ENCODE data around the gene CYP4A22. TPM values are rescaled to one million over a fixed set of nuclear protein-coding genes. Genes with fewer than 3 reads are reported as not detected.

Gene CYP4A22
- total and polyA plus RNA-seq, 2 of the 4 experiments (the other 2 are of a cell fraction): not detected

DNA sequence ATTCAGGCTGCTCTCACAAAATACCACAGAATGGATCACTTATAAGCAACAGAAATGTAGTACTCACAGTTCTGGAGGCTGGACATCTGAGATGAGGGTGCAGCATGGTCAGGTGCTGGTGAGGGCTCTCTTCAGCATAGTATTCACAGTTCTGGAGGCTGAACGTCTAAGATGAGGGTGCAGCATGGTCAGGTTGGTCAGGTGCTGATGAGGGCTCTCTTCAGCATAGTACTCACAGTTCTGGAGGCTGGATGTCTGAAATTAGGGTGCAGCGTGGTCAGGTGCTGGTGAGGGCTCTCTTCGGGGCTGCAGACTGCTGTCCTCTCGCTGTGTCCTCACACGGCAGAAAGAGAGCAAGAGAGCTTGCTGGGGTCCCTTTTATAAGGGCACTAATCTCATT lies 35.5 kb downstream of the CYP4A22 start:
- no peaks in the 10 kb centered on the region for H3K36me3 ChIP-seq (ENCODE audit: control insufficient read depth, insufficient read depth, low read length)
- intact Hi-C loops (cut with micrococcal nuclease): loop anchor here (10.0 kb wide), 4 partner anchors 298 to 1322 kb away; a partner anchor contains a TSS

More for the DNA sequence above, 35.5 kb downstream of the CYP4A22 start:
- Histone ChIP-seq H2BK120ac (ENCODE audit: low read depth, low read length) (no peak overlapping the region), H3K4me2 (ENCODE audit: low read depth, low read length) (no peak overlapping the region), H2AK9ac (replicated peaks; ENCODE audit: low read depth, low read length, poor library complexity) (no peak overlapping the region), H3K4ac (ENCODE audit: low read depth, low read length) (no peak overlapping the region), H3K9me3 (ENCODE audit: control insufficient read depth, insufficient read depth, low read length) (no peaks in the 10 kb centered on the region), H3K9me1 (ENCODE audit: insufficient read depth, low read length) (no peaks in the 10 kb centered on the region), H2BK5ac (ENCODE audit: low read depth, low read length, poor library complexity, severe bottlenecking) (no peak overlapping the region), H3K9ac (ENCODE audit: low read depth, low read length) (no peak overlapping the region), H4K20me1 (ENCODE audit: insufficient read depth, low read length) (no peaks in the 10 kb centered on the region), H3K79me1 (ENCODE audit: low read depth in 1 of 2, low read length in 2 of 2) (no peaks in the 10 kb centered on the region), H3K56ac (ENCODE audit: extremely low read depth, insufficient read depth, low read length) (no peak overlapping the region), H3K18ac (ENCODE audit: low read depth, low read length) (no peak overlapping the region), H3K4me3 (ENCODE audit: insufficient read depth, low read depth, low read length) (no peak overlapping the region), H3K23ac (ENCODE audit: low read depth, low read length) (no peak overlapping the region), H4K91ac (ENCODE audit: insufficient read depth, low read depth, low read length) (no peak overlapping the region), H3K14ac (replicated peaks; ENCODE audit: low read depth, low read length) (no peak overlapping the region), H3K27ac (ENCODE audit: insufficient read depth, low read length) (no peak overlapping the region), H3K4me1 (ENCODE audit: control insufficient read depth, insufficient read depth, low read length) (no peaks in the 10 kb centered on the region), H4K5ac (ENCODE audit: low read depth, low read length) (no peak overlapping the region), H2AK5ac (ENCODE audit: low read depth, low read length) (no peak overlapping the region), H2AFZ (replicated peaks; ENCODE audit: low read length, poor library complexity) (no peak overlapping the region), H2BK20ac (ENCODE audit: low read depth, low read length) (no peak overlapping the region), H2BK15ac (ENCODE audit: low read depth, low read length) (no peak overlapping the region), H4K8ac (ENCODE audit: low read depth in 2 of 2, low read length in 2 of 2) (no peak overlapping the region), H3K27me3 (ENCODE audit: control insufficient read depth, insufficient read depth, low read length) (no peaks in the 10 kb centered on the region)
- ATAC-seq (ENCODE audit: low read depth) (no peak), DNase-seq (no peak)
- dilution Hi-C loops (cut with HindIII; ENCODE audit: low sequenced_read_pairs, unreplicated experiment): no loop called here
- ChIA-PET POLR2A (ENCODE audit: unreplicated experiment) (no interaction called here), CTCF (no interaction called here)
- WGBS, 2 experiments (ENCODE audit: extremely low coverage in 2 of 2, insufficient read length in 1 of 2): 65% methylated on average over 4 of the region's 5 CpGs; no CpG with 5 or more reads in 1 of the 2 experiments
- no TSS peak for BruUV-seq (replicated peaks)
- in situ Hi-C loops (cut with MboI; ENCODE audit: low sequenced_read_pairs): no loop called here
- no peak for TF ChIP-seq RCOR1 (IDR thresholded peaks at IDR 0.05; ENCODE audit: insufficient replicate concordance, low read length)
- TF ChIP-seq CHD1 (IDR thresholded peaks at IDR 0.05; ENCODE audit: low read depth, low read length): no peak
- TF ChIP-seq SMC3 (IDR thresholded peaks at IDR 0.05; ENCODE audit: low read depth, low read length): no peak
- TF ChIP-seq FOS (IDR thresholded peaks at IDR 0.05; ENCODE audit: low read depth, low read length): no peak
- no peak for TF ChIP-seq MAFK (IDR thresholded peaks at IDR 0.05; ENCODE audit: low read depth, low read length)
- TF ChIP-seq RAD21 (IDR thresholded peaks at IDR 0.05; ENCODE audit: low read length): no peak
- no peak for TF ChIP-seq MAZ (IDR thresholded peaks at IDR 0.05; ENCODE audit: borderline replicate concordance, low read depth, low read length)
- no peak for TF ChIP-seq POLR2A (IDR thresholded peaks at IDR 0.05; ENCODE audit: low read depth, low read length)
- TF ChIP-seq, protein P1, sequence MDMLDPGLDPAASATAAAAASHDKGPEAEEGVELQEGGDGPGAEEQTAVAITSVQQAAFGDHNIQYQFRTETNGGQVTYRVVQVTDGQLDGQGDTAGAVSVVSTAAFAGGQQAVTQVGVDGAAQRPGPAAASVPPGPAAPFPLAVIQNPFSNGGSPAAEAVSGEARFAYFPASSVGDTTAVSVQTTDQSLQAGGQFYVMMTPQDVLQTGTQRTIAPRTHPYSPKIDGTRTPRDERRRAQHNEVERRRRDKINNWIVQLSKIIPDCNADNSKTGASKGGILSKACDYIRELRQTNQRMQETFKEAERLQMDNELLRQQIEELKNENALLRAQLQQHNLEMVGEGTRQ (IDR thresholded peaks at IDR 0.05; ENCODE audit: low read depth, low read length): no peak
